ENCODE measurements around the gene EPHA4. TPM values are rescaled to one million over a fixed set of nuclear protein-coding genes. Genes with fewer than 3 reads are reported as not detected.

Gene EPHA4
- total RNA-seq, 2 experiments from 2014 or later = 0.23 TPM; not detected in 1

GRCh38 chr2:221455214-221455613 is 116.9 kb downstream of the EPHA4 start:
- Histone ChIP-seq H3K4me1 (ENCODE audit: insufficient read depth, low read length, poor library complexity, severe bottlenecking) (no peaks in the 10 kb centered on the region), H3K4me2 (ENCODE audit: low read length) (no peak overlapping the region), H3K9me3 (ENCODE audit: low read length) (no peaks in the 10 kb centered on the region), H4K20me1 (ENCODE audit: insufficient read depth, low read length) (no peaks in the 10 kb centered on the region), H3K36me3 (ENCODE audit: insufficient read depth, low read length) (no peaks in the 10 kb centered on the region), H3K27ac (ENCODE audit: low read depth, low read length, poor library complexity, severe bottlenecking) (no peak overlapping the region), H3K4me3 (ENCODE audit: low read depth, low read length, poor library complexity, severe bottlenecking) (no peak overlapping the region), H3K79me2 (ENCODE audit: insufficient read depth, low read depth, low read length) (no peaks in the 10 kb centered on the region), H3K9me2 (ENCODE audit: insufficient read depth, low read length) (no peaks in the 10 kb centered on the region), H2AFZ (ENCODE audit: low read length) (no peak overlapping the region)
- ChIA-PET POLR2A (interaction anchor here (0.6 to 1.1 kb wide), 2 partner anchors 9 to 1340 kb away, joined by 3 read pairs; no protein-coding TSS in a partner anchor), CTCF (ENCODE audit: unreplicated experiment) (no interaction called here)
- no TSS peak for BruUV-seq (replicated peaks)
- TF ChIP-seq EZH2phosphoT487 (IDR thresholded peaks at IDR 0.05; ENCODE audit: borderline replicate concordance, low read depth, low read length) = no peak
- no peak for TF ChIP-seq CTCF (conservative IDR thresholded peaks at IDR 0.05; ENCODE audit: low read length)
- no peak for DNase-seq (ENCODE audit: low spot score)
- intact Hi-C loops (cut with micrococcal nuclease; ENCODE audit: unreplicated experiment) = no loop called here

- BruUV-seq (replicated peaks) = no TSS peak
- no peaks in the 10 kb centered on the region for H3K9me3 ChIP-seq (ENCODE audit: low read length)
- CTCF ChIA-PET (ENCODE audit: unreplicated experiment) = no interaction called here
These were observed 117.5 kb downstream of the EPHA4 start for GRCh38 chr2:221454459-221455105.

More at GRCh38 chr2:221454459-221455105, 117.5 kb downstream of the EPHA4 start:
- no peaks in the 10 kb centered on the region for H3K9me2 ChIP-seq (ENCODE audit: insufficient read depth, low read length)
- POLR2A ChIA-PET = interaction anchor here (0.6 to 1.1 kb wide), 4 partner anchors 9 to 1959 kb away, joined by 3 to 4 read pairs (median 3); no protein-coding TSS in a partner anchor
- no peaks in the 10 kb centered on the region for H3K4me1 ChIP-seq (ENCODE audit: insufficient read depth, low read length, poor library complexity, severe bottlenecking)
- no peak overlapping the region for H3K4me3 ChIP-seq (ENCODE audit: low read depth, low read length, poor library complexity, severe bottlenecking)
- H2AFZ ChIP-seq (ENCODE audit: low read length) = no peak overlapping the region
- intact Hi-C loops (cut with micrococcal nuclease; ENCODE audit: unreplicated experiment) = no loop called here
- no peak overlapping the region for H3K4me2 ChIP-seq (ENCODE audit: low read length)
- H3K79me2 ChIP-seq (ENCODE audit: insufficient read depth, low read depth, low read length) = no peaks in the 10 kb centered on the region
- DNase-seq (ENCODE audit: low spot score) = no peak
- H3K27ac ChIP-seq (ENCODE audit: low read depth, low read length, poor library complexity, severe bottlenecking) = no peak overlapping the region
- H4K20me1 ChIP-seq (ENCODE audit: insufficient read depth, low read length) = no peaks in the 10 kb centered on the region
- TF ChIP-seq CTCF (conservative IDR thresholded peaks at IDR 0.05; ENCODE audit: low read length) = no peak
- TF ChIP-seq EZH2phosphoT487 (IDR thresholded peaks at IDR 0.05; ENCODE audit: borderline replicate concordance, low read depth, low read length) = no peak
- H3K36me3 ChIP-seq (ENCODE audit: insufficient read depth, low read length) = no peaks in the 10 kb centered on the region
